Choroid plexus epithelial cell (primary cell): ENCODE results near the gene TXLNG.

Experiments used
- DNase-seq: peaks from one replicate; pipeline ENCODE4 v3.0.0-alpha.2; 2010; ENCODE audit warnings: low read depth
- H3K4me3 ChIP-seq: 2 replicates; pipeline ENCODE4 v1.5.1; 2011; ENCODE audit warnings: low read depth, mild to moderate bottlenecking, control low read depth, low read length, moderate library complexity
- TF ChIP-seq, protein P1 (sequence below): conservative IDR thresholded peaks from 2 replicates; pipeline ENCODE4 v1.5.1; 2011; ENCODE audit warnings: low read depth, mild to moderate bottlenecking, control low read depth, inconsistent platforms, low read length, moderate library complexity

TXLNG gene

GRCh38 chrX:16856744-16857143 is 70.5 kb downstream of the TXLNG start:
- no peak overlapping the region for H3K4me3 ChIP-seq
- TF ChIP-seq, protein P1, sequence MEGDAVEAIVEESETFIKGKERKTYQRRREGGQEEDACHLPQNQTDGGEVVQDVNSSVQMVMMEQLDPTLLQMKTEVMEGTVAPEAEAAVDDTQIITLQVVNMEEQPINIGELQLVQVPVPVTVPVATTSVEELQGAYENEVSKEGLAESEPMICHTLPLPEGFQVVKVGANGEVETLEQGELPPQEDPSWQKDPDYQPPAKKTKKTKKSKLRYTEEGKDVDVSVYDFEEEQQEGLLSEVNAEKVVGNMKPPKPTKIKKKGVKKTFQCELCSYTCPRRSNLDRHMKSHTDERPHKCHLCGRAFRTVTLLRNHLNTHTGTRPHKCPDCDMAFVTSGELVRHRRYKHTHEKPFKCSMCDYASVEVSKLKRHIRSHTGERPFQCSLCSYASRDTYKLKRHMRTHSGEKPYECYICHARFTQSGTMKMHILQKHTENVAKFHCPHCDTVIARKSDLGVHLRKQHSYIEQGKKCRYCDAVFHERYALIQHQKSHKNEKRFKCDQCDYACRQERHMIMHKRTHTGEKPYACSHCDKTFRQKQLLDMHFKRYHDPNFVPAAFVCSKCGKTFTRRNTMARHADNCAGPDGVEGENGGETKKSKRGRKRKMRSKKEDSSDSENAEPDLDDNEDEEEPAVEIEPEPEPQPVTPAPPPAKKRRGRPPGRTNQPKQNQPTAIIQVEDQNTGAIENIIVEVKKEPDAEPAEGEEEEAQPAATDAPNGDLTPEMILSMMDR, result no peak
- DNase-seq, result no peak

DNA sequence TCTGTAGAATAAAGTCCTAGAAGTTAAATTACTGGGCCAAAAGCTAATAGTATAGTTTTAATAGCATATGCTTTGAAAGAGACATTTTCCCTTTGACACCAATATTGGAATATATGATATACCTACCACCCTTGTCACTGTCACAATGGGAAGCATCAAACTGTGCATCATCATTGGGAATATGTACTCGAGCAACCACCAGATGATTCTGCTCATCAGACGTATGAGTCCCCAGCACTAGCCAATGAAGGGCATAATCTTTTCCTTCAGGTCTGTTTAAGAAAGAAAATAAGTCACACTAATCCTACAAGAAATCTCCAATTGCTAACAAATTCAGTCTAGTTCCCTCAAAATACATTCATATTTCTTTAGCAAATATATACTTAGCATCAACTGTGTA is 76.6 kb downstream of the TXLNG start:
- no peak for DNase-seq
- TF ChIP-seq, protein P1, result no peak
- no peak overlapping the region for H3K4me3 ChIP-seq

DNA sequence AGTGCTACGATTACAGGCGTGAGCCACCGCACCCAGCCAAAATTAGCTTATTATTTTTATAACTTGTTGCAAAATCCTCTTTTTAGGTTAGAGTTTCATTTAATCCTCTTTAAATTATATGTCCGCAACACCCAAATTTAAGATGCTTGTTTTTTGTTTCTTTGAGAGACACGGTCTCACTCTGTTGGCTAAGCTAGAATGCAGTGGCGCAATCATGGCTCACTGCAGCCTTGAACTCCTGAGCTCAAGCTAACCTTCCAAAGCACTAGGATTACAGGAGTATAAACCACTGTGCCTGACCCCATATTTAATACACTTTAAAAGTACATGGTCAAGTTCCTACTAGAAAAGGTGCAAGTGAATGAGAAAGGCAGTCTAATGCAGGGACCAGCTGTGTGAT is 81.7 kb downstream of the TXLNG start:
- TF ChIP-seq, protein P1, result no peak
- no peak for DNase-seq
- no peak overlapping the region for H3K4me3 ChIP-seq

GRCh38 chrX:16868920-16869319 is 82.7 kb downstream of the TXLNG start:
- DNase-seq, result no peak
- TF ChIP-seq, protein P1, result no peak
- H3K4me3 ChIP-seq, result peak overlapping the region; percentile 74

- TF ChIP-seq, protein P1, result no peak
- H3K4me3 ChIP-seq, result peak overlapping the region; percentile 74
- no peak for DNase-seq
These were observed 83.3 kb downstream of the TXLNG start for GRCh38 chrX:16869393-16870094.

- TF ChIP-seq, protein P1, result no peak
These were observed 84.0 kb downstream of the TXLNG start, which contains the start of gene RBBP7 for GRCh38 chrX:16870095-16870861. RBBP7 (minus strand) TSS chrX:16870362; CDS start chrX:16870053, 309 bp downstream.

More at GRCh38 chrX:16870095-16870861, 84.0 kb downstream of the TXLNG start, which contains the start of gene RBBP7:
- peak within 1 kb of the TSS; percentile 74 for H3K4me3 ChIP-seq
- DNase-seq, result peak; percentile 91
